ENCODE data around the gene SLC2A1.

- TF ChIP-seq CTCF (IDR thresholded peaks at IDR 0.05 in 8 of 11, conservative IDR thresholded peaks at IDR 0.05 in 3 of 11) (no peak), POLR2A (IDR thresholded peaks at IDR 0.05) (no peak), POLR2AphosphoS5 (IDR thresholded peaks at IDR 0.05) (no peak)
Observed at GRCh38 chr1:42983693-42984092, 25.0 kb upstream of the SLC2A1 start.
